GM12873 (cell line): ENCODE measurements around the gene UGT1A7.
A peak's percentile ranks its signal among the peaks of the same experiment; 100 is the strongest.
"Not testable (repeated sequence)": the region's sequence is repeated elsewhere in the genome, so short reads cannot be mapped to it uniquely, and the experiment has no call there.

Source experiments
- CTCF ChIP-seq: IDR thresholded peaks from 2 replicates; pipeline ENCODE4 v1.5.1; 2012; ENCODE audit warnings: low read depth, mild to moderate bottlenecking, moderate library complexity, low read length, control low read depth; ENCODE audit not compliant: insufficient read depth; ENCODE audit errors: missing control alignments

UGT1A7 gene

GRCh38 chr2:233681521-233682099 is at the start of gene UGT1A7:
TSS of gene UGT1A7 (plus strand) at chr2:233681901. CDS start at chr2:233681938, 37 bp downstream.
- TF ChIP-seq CTCF: no peak

- not testable (repeated sequence) for TF ChIP-seq CTCF
Measured at GRCh38 chr2:233636306-233636705, 45.4 kb upstream of the UGT1A7 start, which contains the start of gene UGT1A10. TSS of gene UGT1A10 (plus strand) at chr2:233636448. CDS start at chr2:233636523, 75 bp downstream.

- TF ChIP-seq CTCF: no peak
Measured at GRCh38 chr2:233638836-233639235, 42.9 kb upstream of the UGT1A7 start.

GRCh38 chr2:233639860-233640259 is 41.8 kb upstream of the UGT1A7 start:
- TF ChIP-seq CTCF: no peak

GRCh38 chr2:233643128-233643527 is 38.6 kb upstream of the UGT1A7 start:
- TF ChIP-seq CTCF: peak; percentile 46

GRCh38 chr2:233650981-233651380 is 30.7 kb upstream of the UGT1A7 start:
- no peak for TF ChIP-seq CTCF

- TF ChIP-seq CTCF: no peak
Measured at GRCh38 chr2:233651430-233651829, 30.3 kb upstream of the UGT1A7 start.
